Stimulated activated naive CD8-positive, alpha-beta T cell treated with anti-CD3 and anti-CD28 coated beads, Interleukin-15, Interleukin-2, amounts not matched to agents 100 ng/mL and 50 ng/mL, for 24 hours (primary cell): ENCODE results near the gene NANOS3.

Experiments used
- H3K27ac Mint-ChIP-seq: one replicate; pipeline ENCODE4 v1.8.0; 2021; ENCODE audit warnings: mild to moderate bottlenecking, mixed read lengths
- H3K27me3 Mint-ChIP-seq: one replicate; pipeline ENCODE4 v1.8.0; 2021; ENCODE audit warnings: mixed read lengths
- H3K36me3 Mint-ChIP-seq: one replicate; pipeline ENCODE4 v1.8.0; 2021; ENCODE audit warnings: low read depth, mixed read lengths
- H3K4me1 Mint-ChIP-seq: one replicate; pipeline ENCODE4 v1.8.0; 2021; ENCODE audit warnings: low read depth, mixed read lengths
- H3K4me3 Mint-ChIP-seq: one replicate; pipeline ENCODE4 v1.8.0; 2021; ENCODE audit warnings: mild to moderate bottlenecking, mixed read lengths
- H3K9me3 Mint-ChIP-seq: one replicate; pipeline ENCODE4 v1.8.0; 2021; ENCODE audit warnings: mixed read lengths

NANOS3 gene

GRCh38 chr19:13876834-13877233 is at the start of gene NANOS3:
TSS of gene NANOS3 (plus strand) at chr19:13877134. CDS start at chr19:13877249, 115 bp downstream.
- Mint-ChIP-seq H3K27ac (no peak within 1 kb of the TSS), H3K9me3 (no peaks in the 10 kb centered on the region), H3K4me3 (no peak within 1 kb of the TSS), H3K4me1 (peaks cover 25% of the 10 kb centered on the region), H3K27me3 (peaks cover 3% of the 10 kb centered on the region), H3K36me3 (no peaks in the 10 kb centered on the region)

GRCh38 chr19:13827656-13828055 is 49.3 kb upstream of the NANOS3 start:
- Mint-ChIP-seq H3K9me3 (no peaks in the 10 kb centered on the region), H3K4me1 (no peaks in the 10 kb centered on the region), H3K27me3 (no peaks in the 10 kb centered on the region), H3K4me3 (no peak overlapping the region), H3K36me3 (peaks cover 15% of the 10 kb centered on the region), H3K27ac (peak overlapping the region; percentile 43)

- no peak overlapping the region for H3K27ac Mint-ChIP-seq
- no peaks in the 10 kb centered on the region for H3K9me3 Mint-ChIP-seq
- peaks cover 21% of the 10 kb centered on the region for H3K4me1 Mint-ChIP-seq
- H3K27me3 Mint-ChIP-seq = no peaks in the 10 kb centered on the region
- peaks cover 22% of the 10 kb centered on the region for H3K36me3 Mint-ChIP-seq
- H3K4me3 Mint-ChIP-seq = no peak overlapping the region
Observed at GRCh38 chr19:13830114-13830740, 46.7 kb upstream of the NANOS3 start.

- Mint-ChIP-seq H3K27ac (no peak overlapping the region), H3K4me3 (no peak overlapping the region), H3K4me1 (peaks cover 28% of the 10 kb centered on the region), H3K27me3 (no peaks in the 10 kb centered on the region), H3K9me3 (no peaks in the 10 kb centered on the region), H3K36me3 (peaks cover 23% of the 10 kb centered on the region)
Observed at GRCh38 chr19:13830741-13831536, 46.0 kb upstream of the NANOS3 start.

- no peaks in the 10 kb centered on the region for H3K9me3 Mint-ChIP-seq
- no peak overlapping the region for H3K4me3 Mint-ChIP-seq
- H3K4me1 Mint-ChIP-seq = peaks cover 34% of the 10 kb centered on the region
- H3K27ac Mint-ChIP-seq = peak overlapping the region; percentile 79
- H3K27me3 Mint-ChIP-seq = no peaks in the 10 kb centered on the region
- peaks cover 23% of the 10 kb centered on the region for H3K36me3 Mint-ChIP-seq
Observed at GRCh38 chr19:13831537-13832467, 45.1 kb upstream of the NANOS3 start.

GRCh38 chr19:13833330-13834243 is 43.3 kb upstream of the NANOS3 start:
- Mint-ChIP-seq H3K9me3 (no peaks in the 10 kb centered on the region), H3K27ac (peak overlapping the region; percentile 93), H3K4me1 (peaks cover 50% of the 10 kb centered on the region), H3K4me3 (peak overlapping the region; percentile 70), H3K27me3 (no peaks in the 10 kb centered on the region), H3K36me3 (peaks cover 35% of the 10 kb centered on the region)

- no peaks in the 10 kb centered on the region for H3K27me3 Mint-ChIP-seq
- H3K4me1 Mint-ChIP-seq = peaks cover 54% of the 10 kb centered on the region
- peak overlapping the region; percentile 95 for H3K27ac Mint-ChIP-seq
- no peaks in the 10 kb centered on the region for H3K9me3 Mint-ChIP-seq
- peak overlapping the region; percentile 70 for H3K4me3 Mint-ChIP-seq
- H3K36me3 Mint-ChIP-seq = peaks cover 44% of the 10 kb centered on the region
Observed at GRCh38 chr19:13834244-13835069, 42.5 kb upstream of the NANOS3 start.

GRCh38 chr19:13835791-13836723 is 40.9 kb upstream of the NANOS3 start:
- Mint-ChIP-seq H3K27ac (peak overlapping the region; percentile 95), H3K4me3 (peak overlapping the region; percentile 90), H3K4me1 (peaks cover 58% of the 10 kb centered on the region), H3K9me3 (no peaks in the 10 kb centered on the region), H3K27me3 (no peaks in the 10 kb centered on the region), H3K36me3 (peaks cover 51% of the 10 kb centered on the region)

- Mint-ChIP-seq H3K36me3 (peaks cover 53% of the 10 kb centered on the region), H3K4me3 (peak overlapping the region; percentile 90), H3K4me1 (peaks cover 59% of the 10 kb centered on the region), H3K27me3 (no peaks in the 10 kb centered on the region), H3K9me3 (no peaks in the 10 kb centered on the region), H3K27ac (peak overlapping the region; percentile 98)
Observed at GRCh38 chr19:13838435-13839129, 38.4 kb upstream of the NANOS3 start.

GRCh38 chr19:13839130-13839937 is 37.6 kb upstream of the NANOS3 start:
- Mint-ChIP-seq H3K9me3 (no peaks in the 10 kb centered on the region), H3K27me3 (no peaks in the 10 kb centered on the region), H3K36me3 (peaks cover 46% of the 10 kb centered on the region), H3K4me3 (peak overlapping the region; percentile 90), H3K27ac (peak overlapping the region; percentile 98), H3K4me1 (peaks cover 60% of the 10 kb centered on the region)

GRCh38 chr19:13839938-13840304 is 37.0 kb upstream of the NANOS3 start:
- peaks cover 60% of the 10 kb centered on the region for H3K4me1 Mint-ChIP-seq
- no peaks in the 10 kb centered on the region for H3K9me3 Mint-ChIP-seq
- H3K4me3 Mint-ChIP-seq = peak overlapping the region; percentile 90

More at GRCh38 chr19:13839938-13840304, 37.0 kb upstream of the NANOS3 start:
- Mint-ChIP-seq H3K36me3 (peaks cover 42% of the 10 kb centered on the region), H3K27me3 (no peaks in the 10 kb centered on the region), H3K27ac (peak overlapping the region; percentile 96)
